ENCODE results near the gene SNX9.

DNA sequence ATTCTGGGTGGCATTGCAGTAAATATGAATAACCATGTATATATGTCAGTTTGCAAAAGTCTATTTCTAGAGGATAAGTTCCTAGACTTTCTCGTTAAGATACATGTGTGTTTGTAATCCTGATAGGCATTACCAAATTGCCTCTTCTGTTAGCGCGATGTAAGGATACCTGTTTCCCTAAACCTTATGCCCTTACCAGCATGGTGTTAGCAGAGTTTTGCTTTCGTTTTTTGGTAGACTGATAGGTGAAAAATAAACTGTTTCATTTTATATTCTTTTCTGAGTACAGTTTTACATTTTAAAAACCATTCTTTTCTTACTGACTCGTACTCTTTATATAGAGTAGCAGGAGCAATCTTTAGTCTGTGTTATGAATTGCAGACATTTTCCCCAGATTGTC lies 32.3 kb downstream of the SNX9 start:
- TF ChIP-seq, protein P1, sequence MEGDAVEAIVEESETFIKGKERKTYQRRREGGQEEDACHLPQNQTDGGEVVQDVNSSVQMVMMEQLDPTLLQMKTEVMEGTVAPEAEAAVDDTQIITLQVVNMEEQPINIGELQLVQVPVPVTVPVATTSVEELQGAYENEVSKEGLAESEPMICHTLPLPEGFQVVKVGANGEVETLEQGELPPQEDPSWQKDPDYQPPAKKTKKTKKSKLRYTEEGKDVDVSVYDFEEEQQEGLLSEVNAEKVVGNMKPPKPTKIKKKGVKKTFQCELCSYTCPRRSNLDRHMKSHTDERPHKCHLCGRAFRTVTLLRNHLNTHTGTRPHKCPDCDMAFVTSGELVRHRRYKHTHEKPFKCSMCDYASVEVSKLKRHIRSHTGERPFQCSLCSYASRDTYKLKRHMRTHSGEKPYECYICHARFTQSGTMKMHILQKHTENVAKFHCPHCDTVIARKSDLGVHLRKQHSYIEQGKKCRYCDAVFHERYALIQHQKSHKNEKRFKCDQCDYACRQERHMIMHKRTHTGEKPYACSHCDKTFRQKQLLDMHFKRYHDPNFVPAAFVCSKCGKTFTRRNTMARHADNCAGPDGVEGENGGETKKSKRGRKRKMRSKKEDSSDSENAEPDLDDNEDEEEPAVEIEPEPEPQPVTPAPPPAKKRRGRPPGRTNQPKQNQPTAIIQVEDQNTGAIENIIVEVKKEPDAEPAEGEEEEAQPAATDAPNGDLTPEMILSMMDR (IDR thresholded peaks at IDR 0.05): no peak
- TF ChIP-seq EZH2 (IDR thresholded peaks at IDR 0.05; ENCODE audit: borderline replicate concordance, insufficient read depth, low read depth, low read length, poor library complexity, severe bottlenecking): no peak

Data from B cell (primary cell).